ENCODE results near the gene NCOR1.

NCOR1 gene

DNA sequence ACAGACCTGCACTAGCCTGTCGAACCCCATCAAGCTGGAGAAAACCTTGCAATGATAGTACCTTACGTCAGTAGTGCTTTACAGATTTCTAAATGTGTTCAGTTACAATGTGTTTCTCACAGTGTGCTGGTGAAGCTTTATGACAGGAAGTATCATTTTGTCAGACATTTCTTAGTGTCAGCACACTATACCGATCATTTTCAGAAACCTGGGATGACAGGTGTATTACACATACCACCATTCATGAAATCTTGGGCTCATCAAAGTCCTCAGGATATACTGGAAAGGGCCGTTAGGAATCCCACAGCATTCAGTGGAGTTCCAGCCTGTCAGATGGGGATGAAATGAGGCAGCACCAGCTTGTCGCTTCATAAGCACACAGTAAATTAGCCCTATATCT lies 188.4 kb downstream of the NCOR1 start:
- no peak for DNase-seq
- ChIA-PET CTCF (interaction anchor here (1.4 to 1.6 kb wide), 2 partner anchors 11 to 22 kb away, joined by 3 to 6 read pairs; no protein-coding TSS in a partner anchor), POLR2A (interaction anchor here (0.5 to 0.6 kb wide), 2 partner anchors 12 to 69 kb away, joined by 3 to 8 read pairs; no protein-coding TSS in a partner anchor)
- no peaks in the 10 kb centered on the region for H3K27me3 ChIP-seq (replicated peaks in 2 of 5; ENCODE audit: control insufficient read depth in 4 of 5, insufficient read depth in 5 of 5, low read length in 4 of 5)
- no peak overlapping the region for H3K4me3 ChIP-seq (ENCODE audit: control insufficient read depth in 1 of 7, extremely low read depth in 1 of 7, insufficient read depth in 4 of 7, low read depth in 2 of 7, low read length in 6 of 7)
- H3K4me1 ChIP-seq (ENCODE audit: control extremely low read depth in 1 of 4, control insufficient read depth in 4 of 4, insufficient read depth in 4 of 4, low read length in 3 of 4): peaks cover 0 to 1% (median 0%) of the 10 kb centered on the region in 4 experiments
- no peaks in the 10 kb centered on the region for H3K9me3 ChIP-seq (ENCODE audit: control extremely low read depth in 1 of 5, control insufficient read depth in 4 of 5, insufficient read depth in 2 of 5, low read depth in 1 of 5, low read length in 4 of 5)
- H3K36me3 ChIP-seq (ENCODE audit: control insufficient read depth in 4 of 4, insufficient read depth in 4 of 4, low read length in 3 of 4): peaks cover 35 to 80% (median 57%) of the 10 kb centered on the region in 4 experiments
- 100% methylated on average over 4 of the region's 5 CpGs for WGBS (ENCODE audit: insufficient coverage)
- no peak overlapping the region for H3K27ac ChIP-seq (ENCODE audit: insufficient read depth in 1 of 2, low read depth in 1 of 2, low read length in 2 of 2, poor library complexity in 1 of 2, severe bottlenecking in 2 of 2)

DNA sequence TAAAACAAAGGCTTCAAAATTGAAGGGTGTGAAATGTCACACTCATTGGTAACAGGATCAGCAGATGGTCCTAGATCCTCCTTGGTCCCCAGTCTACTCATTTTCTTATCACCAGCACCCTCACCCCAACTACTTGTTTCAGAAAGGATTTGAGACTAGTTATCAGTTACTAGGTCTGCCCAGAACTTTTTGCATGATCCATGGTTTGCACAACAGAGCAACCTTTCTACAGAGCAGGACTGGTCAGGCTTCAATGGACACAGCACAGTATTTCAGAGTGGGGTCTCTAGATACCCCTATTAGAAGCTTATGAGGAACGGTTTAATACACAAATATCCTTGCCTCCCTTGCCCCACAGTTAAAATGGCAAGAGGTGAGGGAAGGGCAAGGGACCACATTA lies 190.1 kb downstream of the NCOR1 start:
- ChIA-PET CTCF (no interaction called here), POLR2A (no interaction called here)
- Histone ChIP-seq H3K9me3 (ENCODE audit: control extremely low read depth in 1 of 5, control insufficient read depth in 4 of 5, insufficient read depth in 2 of 5, low read depth in 1 of 5, low read length in 4 of 5) (no peaks in the 10 kb centered on the region), H3K27me3 (replicated peaks in 2 of 5; ENCODE audit: control insufficient read depth in 4 of 5, insufficient read depth in 5 of 5, low read length in 4 of 5) (no peaks in the 10 kb centered on the region), H3K4me1 (ENCODE audit: control extremely low read depth in 1 of 4, control insufficient read depth in 4 of 4, insufficient read depth in 4 of 4, low read length in 3 of 4) (peaks cover 0 to 1% (median 0%) of the 10 kb centered on the region in 4 experiments), H3K36me3 (ENCODE audit: control insufficient read depth in 4 of 4, insufficient read depth in 4 of 4, low read length in 3 of 4) (peaks cover 29 to 79% (median 53%) of the 10 kb centered on the region in 4 experiments), H3K4me3 (ENCODE audit: control insufficient read depth in 1 of 7, extremely low read depth in 1 of 7, insufficient read depth in 4 of 7, low read depth in 2 of 7, low read length in 6 of 7) (no peak overlapping the region), H3K27ac (ENCODE audit: insufficient read depth in 1 of 2, low read depth in 1 of 2, low read length in 2 of 2, poor library complexity in 1 of 2, severe bottlenecking in 2 of 2) (no peak overlapping the region)
- no peak for DNase-seq
- no CpG with 5 or more reads among the region's 1 CpG for WGBS (ENCODE audit: insufficient coverage)

DNA sequence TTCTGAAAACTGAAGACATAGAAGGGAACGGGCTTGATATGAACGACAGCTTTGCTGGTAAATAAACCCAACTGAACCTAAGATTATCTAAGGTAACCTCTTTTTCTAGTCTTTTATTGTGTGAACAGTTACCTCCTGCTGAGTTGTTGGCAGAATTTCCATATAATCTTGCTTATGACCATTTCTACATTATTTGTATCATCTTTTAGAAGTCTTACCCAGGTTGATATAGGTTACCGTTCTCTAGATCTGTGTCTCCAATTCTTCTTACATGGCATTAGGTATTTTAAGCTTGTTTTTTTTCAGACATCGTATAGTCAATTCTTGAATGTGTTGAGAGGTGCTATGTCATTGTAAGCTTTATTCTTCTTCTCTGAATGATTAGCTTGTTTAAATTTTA lies 191.5 kb downstream of the NCOR1 start:
- ChIA-PET CTCF (interaction anchor here (1.1 kb wide), 1 partner anchor 13 kb away, joined by 4 read pairs; no protein-coding TSS in a partner anchor), POLR2A (interaction anchor here (0.7 to 1.0 kb wide), 2 partner anchors 25 to 182 kb away, joined by 3 read pairs; partner anchors contain the start of gene ZSWIM7)
- no peaks in the 10 kb centered on the region for H3K9me3 ChIP-seq (ENCODE audit: control extremely low read depth in 1 of 5, control insufficient read depth in 4 of 5, insufficient read depth in 2 of 5, low read depth in 1 of 5, low read length in 4 of 5)
- no peak overlapping the region for H3K27ac ChIP-seq (ENCODE audit: insufficient read depth in 1 of 2, low read depth in 1 of 2, low read length in 2 of 2, poor library complexity in 1 of 2, severe bottlenecking in 2 of 2)
- no peaks in the 10 kb centered on the region for H3K27me3 ChIP-seq (replicated peaks in 2 of 5; ENCODE audit: control insufficient read depth in 4 of 5, insufficient read depth in 5 of 5, low read length in 4 of 5)
- DNase-seq: no peak
- no peak overlapping the region for H3K4me3 ChIP-seq (ENCODE audit: control insufficient read depth in 1 of 7, extremely low read depth in 1 of 7, insufficient read depth in 4 of 7, low read depth in 2 of 7, low read length in 6 of 7)
- no CpG with 5 or more reads among the region's 4 CpGs for WGBS (ENCODE audit: insufficient coverage)
- peaks cover 28 to 72% (median 54%) of the 10 kb centered on the region in 4 experiments for H3K36me3 ChIP-seq (ENCODE audit: control insufficient read depth in 4 of 4, insufficient read depth in 4 of 4, low read length in 3 of 4)
- H3K4me1 ChIP-seq (ENCODE audit: control extremely low read depth in 1 of 4, control insufficient read depth in 4 of 4, insufficient read depth in 4 of 4, low read length in 3 of 4): peaks cover 0 to 1% (median 0%) of the 10 kb centered on the region in 4 experiments

DNA sequence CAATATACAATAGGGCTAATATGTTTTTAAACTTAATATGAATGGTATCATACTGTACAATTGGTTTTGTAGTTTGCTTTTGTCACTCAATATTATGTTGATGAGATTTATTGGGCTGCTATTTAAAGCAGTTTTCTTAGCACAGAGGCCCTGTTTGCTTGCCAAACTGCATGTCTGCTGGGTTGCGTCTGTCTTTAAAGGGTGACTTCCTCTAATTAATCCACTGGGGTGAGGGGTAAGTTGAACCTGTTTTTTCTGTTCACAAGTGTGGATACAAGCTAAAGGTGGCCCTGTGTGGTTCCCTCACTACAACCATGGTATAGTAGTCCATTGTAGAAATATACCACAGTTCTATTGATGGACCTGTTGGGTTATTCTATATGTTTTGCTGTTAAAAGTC lies 196.0 kb downstream of the NCOR1 start:
- H3K27me3 ChIP-seq (replicated peaks in 2 of 5; ENCODE audit: control insufficient read depth in 4 of 5, insufficient read depth in 5 of 5, low read length in 4 of 5): no peaks in the 10 kb centered on the region
- no CpG with 5 or more reads among the region's 1 CpG for WGBS (ENCODE audit: insufficient coverage)
- H3K9me3 ChIP-seq (ENCODE audit: control extremely low read depth in 1 of 5, control insufficient read depth in 4 of 5, insufficient read depth in 2 of 5, low read depth in 1 of 5, low read length in 4 of 5): no peaks in the 10 kb centered on the region
- ChIA-PET POLR2A (no interaction called here), CTCF (no interaction called here)
- H3K27ac ChIP-seq (ENCODE audit: insufficient read depth in 1 of 2, low read depth in 1 of 2, low read length in 2 of 2, poor library complexity in 1 of 2, severe bottlenecking in 2 of 2): no peak overlapping the region
- no peak overlapping the region for H3K4me3 ChIP-seq (ENCODE audit: control insufficient read depth in 1 of 7, extremely low read depth in 1 of 7, insufficient read depth in 4 of 7, low read depth in 2 of 7, low read length in 6 of 7)
- no peaks in the 10 kb centered on the region for H3K4me1 ChIP-seq (ENCODE audit: control extremely low read depth in 1 of 4, control insufficient read depth in 4 of 4, insufficient read depth in 4 of 4, low read length in 3 of 4)
- H3K36me3 ChIP-seq (ENCODE audit: control insufficient read depth in 4 of 4, insufficient read depth in 4 of 4, low read length in 3 of 4): peaks cover 6 to 48% (median 28%) of the 10 kb centered on the region in 4 experiments
- no peak for DNase-seq

DNA sequence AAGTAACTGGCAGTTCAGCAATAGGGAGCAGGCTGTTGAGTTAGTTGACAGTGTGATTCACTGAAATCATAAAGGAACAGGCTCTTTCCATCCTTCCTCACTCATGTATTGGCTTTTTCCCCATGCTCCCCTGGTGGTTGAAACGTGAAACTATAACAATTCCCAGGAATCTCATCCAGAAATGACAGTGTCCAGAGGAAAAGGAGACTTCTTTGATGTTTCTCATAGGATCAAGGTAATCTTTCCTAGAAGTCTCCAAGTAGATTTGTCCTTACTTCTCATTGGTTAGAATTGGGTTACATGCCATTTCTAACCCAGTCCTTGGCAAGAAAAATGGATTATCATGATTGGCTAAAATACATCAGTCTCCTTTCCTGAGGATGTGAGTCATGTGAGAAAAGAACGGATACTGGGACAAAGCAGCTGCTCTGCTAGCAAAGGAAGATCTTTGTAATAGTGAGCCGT lies 201.4 kb downstream of the NCOR1 start:
- H3K4me1 ChIP-seq (ENCODE audit: control extremely low read depth in 1 of 4, control insufficient read depth in 4 of 4, insufficient read depth in 4 of 4, low read length in 3 of 4): no peaks in the 10 kb centered on the region
- H3K9me3 ChIP-seq (ENCODE audit: control extremely low read depth in 1 of 5, control insufficient read depth in 4 of 5, insufficient read depth in 2 of 5, low read depth in 1 of 5, low read length in 4 of 5): no peaks in the 10 kb centered on the region
- DNase-seq: no peak
- ChIA-PET POLR2A (no interaction called here), CTCF (no interaction called here)
- H3K27ac ChIP-seq (ENCODE audit: insufficient read depth in 1 of 2, low read depth in 1 of 2, low read length in 2 of 2, poor library complexity in 1 of 2, severe bottlenecking in 2 of 2): no peak overlapping the region
- peaks cover 11 to 56% (median 33%) of the 10 kb centered on the region in 4 experiments for H3K36me3 ChIP-seq (ENCODE audit: control insufficient read depth in 4 of 4, insufficient read depth in 4 of 4, low read length in 3 of 4)
- H3K27me3 ChIP-seq (replicated peaks in 2 of 5; ENCODE audit: control insufficient read depth in 4 of 5, insufficient read depth in 5 of 5, low read length in 4 of 5): no peaks in the 10 kb centered on the region
- H3K4me3 ChIP-seq (ENCODE audit: control insufficient read depth in 1 of 7, extremely low read depth in 1 of 7, insufficient read depth in 4 of 7, low read depth in 2 of 7, low read length in 6 of 7): no peak overlapping the region
- WGBS (ENCODE audit: insufficient coverage): 93% methylated on average over 1 of the region's 3 CpGs

DNA sequence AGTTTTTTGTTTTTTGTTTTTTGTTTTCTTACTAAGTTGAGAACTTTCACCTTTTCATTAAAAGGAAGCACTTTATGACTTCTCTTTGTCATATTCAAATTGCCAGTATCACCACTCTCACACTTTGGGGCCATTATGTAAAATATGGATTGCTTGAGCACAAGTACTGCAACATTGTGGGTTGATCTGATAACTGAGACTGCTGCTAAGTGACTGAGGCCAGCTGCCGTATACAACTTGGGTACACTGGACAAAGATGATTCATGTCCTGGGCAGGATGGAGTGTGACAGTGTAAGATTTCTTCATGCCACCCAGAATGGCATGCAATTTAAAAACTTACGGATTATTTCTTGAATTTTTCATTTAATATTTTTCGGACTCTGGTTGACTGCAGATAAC lies 207.9 kb downstream of the NCOR1 start:
- WGBS (ENCODE audit: insufficient coverage): 100% methylated on average over 2 of the region's 3 CpGs
- DNase-seq: no peak
- peaks cover 34 to 87% (median 67%) of the 10 kb centered on the region in 4 experiments for H3K36me3 ChIP-seq (ENCODE audit: control insufficient read depth in 4 of 4, insufficient read depth in 4 of 4, low read length in 3 of 4)
- ChIA-PET POLR2A (no interaction called here), CTCF (no interaction called here)
- no peaks in the 10 kb centered on the region for H3K27me3 ChIP-seq (replicated peaks in 2 of 5; ENCODE audit: control insufficient read depth in 4 of 5, insufficient read depth in 5 of 5, low read length in 4 of 5)
- H3K27ac ChIP-seq (ENCODE audit: insufficient read depth in 1 of 2, low read depth in 1 of 2, low read length in 2 of 2, poor library complexity in 1 of 2, severe bottlenecking in 2 of 2): no peak overlapping the region
- H3K4me1 ChIP-seq (ENCODE audit: control extremely low read depth in 1 of 4, control insufficient read depth in 4 of 4, insufficient read depth in 4 of 4, low read length in 3 of 4): no peaks in the 10 kb centered on the region
- H3K4me3 ChIP-seq (ENCODE audit: control insufficient read depth in 1 of 7, extremely low read depth in 1 of 7, insufficient read depth in 4 of 7, low read depth in 2 of 7, low read length in 6 of 7): no peak overlapping the region
- no peaks in the 10 kb centered on the region for H3K9me3 ChIP-seq (ENCODE audit: control extremely low read depth in 1 of 5, control insufficient read depth in 4 of 5, insufficient read depth in 2 of 5, low read depth in 1 of 5, low read length in 4 of 5)

DNA sequence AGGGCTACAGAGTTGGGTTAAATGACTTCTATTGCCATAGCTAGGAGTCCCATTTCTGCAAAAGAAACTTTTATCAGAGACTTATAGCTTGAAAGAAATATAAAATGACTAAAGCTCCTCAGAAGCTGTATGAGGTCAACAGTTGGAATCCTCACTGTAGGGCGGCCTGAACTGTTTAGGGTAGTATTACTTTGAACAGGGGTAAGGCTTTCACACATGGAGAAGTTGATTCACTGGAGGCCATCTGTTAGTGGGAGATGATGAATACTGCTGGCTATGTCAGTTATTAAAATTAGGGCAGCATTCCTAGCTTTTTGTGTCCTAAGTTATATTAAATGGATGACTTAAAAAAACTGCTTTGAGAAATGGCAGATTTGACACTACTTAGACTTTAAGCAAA lies 209.7 kb downstream of the NCOR1 start:
- Histone ChIP-seq H3K27me3 (replicated peaks in 2 of 5; ENCODE audit: control insufficient read depth in 4 of 5, insufficient read depth in 5 of 5, low read length in 4 of 5) (no peaks in the 10 kb centered on the region), H3K9me3 (ENCODE audit: control extremely low read depth in 1 of 5, control insufficient read depth in 4 of 5, insufficient read depth in 2 of 5, low read depth in 1 of 5, low read length in 4 of 5) (peaks cover 0 to 5% (median 3%) of the 10 kb centered on the region in 5 experiments), H3K36me3 (ENCODE audit: control insufficient read depth in 4 of 4, insufficient read depth in 4 of 4, low read length in 3 of 4) (peaks cover 37 to 87% (median 68%) of the 10 kb centered on the region in 4 experiments), H3K4me1 (ENCODE audit: control extremely low read depth in 1 of 4, control insufficient read depth in 4 of 4, insufficient read depth in 4 of 4, low read length in 3 of 4) (peaks cover 5 to 8% (median 8%) of the 10 kb centered on the region in 4 experiments), H3K4me3 (ENCODE audit: control insufficient read depth in 1 of 7, extremely low read depth in 1 of 7, insufficient read depth in 4 of 7, low read depth in 2 of 7, low read length in 6 of 7) (no peak overlapping the region), H3K27ac (ENCODE audit: insufficient read depth in 1 of 2, low read depth in 1 of 2, low read length in 2 of 2, poor library complexity in 1 of 2, severe bottlenecking in 2 of 2) (no peak overlapping the region)
- DNase-seq: no peak
- ChIA-PET CTCF (interaction anchor here (1.3 kb wide), 1 partner anchor 21 kb away, joined by 3 read pairs; no protein-coding TSS in a partner anchor), POLR2A (interaction anchor here (0.6 to 0.7 kb wide), 2 partner anchors 30 to 320 kb away, joined by 3 to 4 read pairs; no protein-coding TSS in a partner anchor)
- WGBS (ENCODE audit: insufficient coverage): 100% methylated on average over 1 of the region's 1 CpG

Measured in common myeloid progenitor, CD34-positive (primary cell).